H1 (cell line): ENCODE results near the gene VASN. TPM values are rescaled to one million over a fixed set of nuclear protein-coding genes. Genes with fewer than 3 reads are reported as not detected.

ENCODE experiments used
- CTCF ChIA-PET: fragments of 300-600 bp; sonication (Branson Sonifier 250); formaldehyde crosslinking; loops from one replicate; lab custom pipeline; 2021; ENCODE audit not compliant: partially characterized antibody; lab: Charles Lee
- POLR2A ChIA-PET: fragments of 300-600 bp; sonication (Branson Sonifier 250); formaldehyde crosslinking; loops from one replicate; lab custom pipeline; 2021; ENCODE audit warnings: inconsistent platforms; ENCODE audit not compliant: partially characterized antibody; lab: Charles Lee
- DNase-seq, 2 experiments: peaks; one replicate each; pipeline versions ENCODE4 v3.0.0 to v3.0.0-alpha.2; 2010 to 2022; ENCODE audit warnings: low spot score in 2 of 2, low read depth in 1 of 2, mixed read lengths in 1 of 2
- FAIRE-seq: peaks from 2 replicates; lab custom pipeline; 2011; peaks lifted over from hg19 to GRCh38; lab: Jason Lieb, UNC
- H2AFZ ChIP-seq: 2 replicates; pipeline ENCODE4 v1.8.1; 2012; ENCODE audit warnings: low read length, inconsistent platforms
- H2AK5ac ChIP-seq: 2 replicates; pipeline ENCODE4 v1.6.1; 2013; ENCODE audit warnings: low read depth, low read length
- H2BK120ac ChIP-seq: replicated peaks from 2 replicates; pipeline ENCODE3; 2013; ENCODE audit warnings: low read depth, low read length, inconsistent platforms
- H2BK12ac ChIP-seq: 2 replicates; pipeline ENCODE4 v1.6.1; 2013; ENCODE audit warnings: low read depth, low read length
- H2BK15ac ChIP-seq: 2 replicates; pipeline ENCODE4 v1.6.1; 2013; ENCODE audit warnings: low read length
- H2BK20ac ChIP-seq: 2 replicates; pipeline ENCODE4 v1.6.1; 2013; ENCODE audit warnings: low read length
- H2BK5ac ChIP-seq: 2 replicates; pipeline ENCODE4 v1.6.1; 2013; ENCODE audit warnings: low read depth, low read length
- H3K14ac ChIP-seq: 2 replicates; pipeline ENCODE4 v1.6.1; 2013; ENCODE audit warnings: inconsistent platforms; ENCODE audit not compliant: insufficient read length
- H3K18ac ChIP-seq: 2 replicates; pipeline ENCODE4 v1.6.1; 2013; ENCODE audit warnings: low read length; ENCODE audit errors: extremely low read depth
- H3K23ac ChIP-seq: 2 replicates; pipeline ENCODE4 v1.6.1; 2013; ENCODE audit warnings: inconsistent platforms; ENCODE audit not compliant: insufficient read length
- H3K23me2 ChIP-seq: 2 replicates; pipeline ENCODE4 v1.6.1; 2013; ENCODE audit warnings: low read depth, low read length
- H3K27ac ChIP-seq: 2 replicates; pipeline ENCODE4 v1.6.1; 2011; ENCODE audit warnings: low read depth, low read length, inconsistent platforms
- H3K27me3 ChIP-seq, 4 experiments: replicated peaks in 1 of 4; 1 replicate in 1 of 4; 2 replicates in 3 of 4; pipeline versions ENCODE4 v1.6.1 to v1.8.1; 2011 to 2013; ENCODE audit warnings: low read length in 3 of 4, mild to moderate bottlenecking in 3 of 4, inconsistent platforms in 2 of 4, mixed read lengths in 2 of 4, moderate library complexity in 1 of 4; ENCODE audit not compliant: control insufficient read depth in 3 of 4, insufficient read depth in 3 of 4; ENCODE audit errors: extremely low read depth in 1 of 4
- H3K36me3 ChIP-seq, 4 experiments: 2 replicates each; pipeline versions ENCODE4 v1.6.1 to v1.8.1; 2011 to 2013; ENCODE audit warnings: mild to moderate bottlenecking in 4 of 4, low read length in 3 of 4, moderate library complexity in 2 of 4, control low read depth in 1 of 4, inconsistent platforms in 1 of 4; ENCODE audit not compliant: insufficient read depth in 4 of 4, control insufficient read depth in 2 of 4
- H3K4ac ChIP-seq: replicated peaks from 2 replicates; pipeline ENCODE3; 2013; ENCODE audit warnings: low read length, low read depth, mixed read lengths, inconsistent platforms; ENCODE audit not compliant: insufficient read length
- H3K4me1 ChIP-seq, 4 experiments: replicated peaks in 1 of 4; 1 replicate in 1 of 4; 2 replicates in 3 of 4; pipeline versions ENCODE4 v1.6.1 to v1.8.1; 2011 to 2013; ENCODE audit warnings: low read length in 3 of 4, inconsistent platforms in 2 of 4, mixed read lengths in 1 of 4; ENCODE audit not compliant: insufficient read depth in 4 of 4, control insufficient read depth in 3 of 4
- H3K4me2 ChIP-seq, 2 experiments: 2 replicates each; pipeline versions ENCODE4 v1.6.1 to v1.8.1; 2011 to 2013; ENCODE audit warnings: low read depth in 2 of 2, low read length in 2 of 2, control low read depth in 1 of 2, inconsistent platforms in 1 of 2, mild to moderate bottlenecking in 1 of 2; ENCODE audit not compliant: insufficient read depth in 1 of 2
- H3K4me3 ChIP-seq, 4 experiments: fragments of 200-600, 300-600 bp in 1 of 4; sonication (generic), shearing (Covaris generic), sonication (Bioruptor Twin) in 1 of 4; 2 replicates each; pipeline versions ENCODE4 v1.5.1 to v1.8.1; 2011 to 2016; ENCODE audit warnings: low read length in 4 of 4, low read depth in 3 of 4, control low read depth in 2 of 4, inconsistent platforms in 2 of 4, mild to moderate bottlenecking in 2 of 4, mixed read lengths in 1 of 4, moderate library complexity in 1 of 4; ENCODE audit not compliant: insufficient read depth in 2 of 4; ENCODE audit errors: extremely low read depth in 1 of 4
- H3K56ac ChIP-seq: replicated peaks from 2 replicates; pipeline ENCODE3; 2013; ENCODE audit warnings: low read depth, mild to moderate bottlenecking, mixed read lengths, low read length, inconsistent platforms; ENCODE audit not compliant: insufficient read length
- H3K79me1 ChIP-seq: 2 replicates; pipeline ENCODE4 v1.6.1; 2013; ENCODE audit warnings: low read depth, low read length, control low read depth
- H3K79me2 ChIP-seq, 2 experiments: 2 replicates each; pipeline versions ENCODE4 v1.6.1 to v1.8.1; 2012 to 2013; ENCODE audit warnings: low read length in 2 of 2, mild to moderate bottlenecking in 2 of 2, inconsistent platforms in 1 of 2; ENCODE audit not compliant: insufficient read depth in 2 of 2, control insufficient read depth in 1 of 2
- H3K9ac ChIP-seq, 4 experiments: replicated peaks in 1 of 4; 1 replicate in 1 of 4; 2 replicates in 3 of 4; pipeline versions ENCODE4 v1.6.1 to v1.8.1; 2011 to 2013; ENCODE audit warnings: low read depth in 3 of 4, low read length in 3 of 4, control low read depth in 2 of 4, mild to moderate bottlenecking in 2 of 4, moderate library complexity in 2 of 4, inconsistent platforms in 1 of 4; ENCODE audit errors: extremely low read depth in 1 of 4
- H3K9me3 ChIP-seq, 2 experiments: 2 replicates each; pipeline versions ENCODE4 v1.6.1 to v1.8.1; 2012 to 2013; ENCODE audit warnings: mild to moderate bottlenecking in 2 of 2, moderate library complexity in 2 of 2, control low read depth in 1 of 2, inconsistent platforms in 1 of 2, low read depth in 1 of 2, low read length in 1 of 2, mixed read lengths in 1 of 2; ENCODE audit not compliant: insufficient read depth in 2 of 2
- H4K20me1 ChIP-seq, 2 experiments: replicated peaks in 1 of 2; 2 replicates each; pipeline versions ENCODE3 to v1.8.1; 2011 to 2013; ENCODE audit warnings: inconsistent platforms in 2 of 2, low read length in 2 of 2, mild to moderate bottlenecking in 1 of 2; ENCODE audit not compliant: insufficient read depth in 2 of 2, control insufficient read depth in 1 of 2
- H4K5ac ChIP-seq: 2 replicates; pipeline ENCODE4 v1.6.1; 2013; ENCODE audit warnings: low read length, low read depth, mixed read lengths, inconsistent platforms; ENCODE audit not compliant: insufficient read length
- H4K8ac ChIP-seq: 2 replicates; pipeline ENCODE4 v1.8.0; 2013; ENCODE audit warnings: mild to moderate bottlenecking, moderate library complexity, low read length, inconsistent platforms; ENCODE audit not compliant: insufficient read depth; ENCODE audit errors: extremely low read depth
- H4K91ac ChIP-seq: replicated peaks from 2 replicates; pipeline ENCODE3; 2013; ENCODE audit warnings: low read length, mixed read lengths, inconsistent platforms; ENCODE audit not compliant: insufficient read length
- FOSL1 ChIP-seq: IDR thresholded peaks from 2 replicates; pipeline ENCODE4 v1.6.1; 2011; ENCODE audit warnings: mild to moderate bottlenecking, low read depth, low read length, moderate library complexity; ENCODE audit not compliant: insufficient read depth
- NANOG ChIP-seq: IDR thresholded peaks from 2 replicates; pipeline ENCODE4 v1.6.1; 2011; ENCODE audit warnings: low read length, low read depth, mild to moderate bottlenecking, inconsistent platforms; ENCODE audit not compliant: insufficient read depth, poor library complexity, severe bottlenecking
- NRF1 ChIP-seq: IDR thresholded peaks from 2 replicates; pipeline ENCODE4 v1.6.1; 2011; ENCODE audit warnings: mild to moderate bottlenecking, low read depth, low read length, improper control_type of control experiment
- POLR2AphosphoS5 ChIP-seq: IDR thresholded peaks from 2 replicates; pipeline ENCODE4 v1.6.1; 2011; ENCODE audit warnings: low read depth, low read length
- RAD21 ChIP-seq, 2 experiments: IDR thresholded peaks in 1 of 2; conservative IDR thresholded peaks in 1 of 2; 2 replicates each; pipeline ENCODE4 v1.6.1; 2011; ENCODE audit warnings: low read depth in 2 of 2, low read length in 2 of 2, improper control_type of control experiment in 1 of 2, inconsistent platforms in 1 of 2, mild to moderate bottlenecking in 1 of 2, moderate library complexity in 1 of 2
- SIN3A ChIP-seq, 2 experiments: IDR thresholded peaks in 1 of 2; conservative IDR thresholded peaks in 1 of 2; 2 replicates each; pipeline ENCODE4 v1.6.1; 2011 to 2012; ENCODE audit warnings: low read length in 2 of 2, improper control_type of control experiment in 1 of 2, low read depth in 1 of 2, mild to moderate bottlenecking in 1 of 2
- TBP ChIP-seq: IDR thresholded peaks from 2 replicates; pipeline ENCODE4 v1.6.1; 2011; ENCODE audit warnings: low read depth, low read length, improper control_type of control experiment
- USF2 ChIP-seq: IDR thresholded peaks from 2 replicates; pipeline ENCODE4 v1.6.1; 2011; ENCODE audit warnings: low read length, improper control_type of control experiment
- YY1 ChIP-seq: IDR thresholded peaks from 2 replicates; pipeline ENCODE4 v1.6.1; 2011; ENCODE audit warnings: low read depth, mild to moderate bottlenecking, low read length
- WGBS, 2 experiments: shearing (Covaris generic) in 1 of 2; methylation state at CpG; one replicate each; pipeline versions ENCODE4 v1.1.6 to v1.1.7; 2013 to 2015; ENCODE audit warnings: low lambda C conversion rate in 2 of 2, mixed read lengths in 2 of 2, inconsistent platforms in 1 of 2, low coverage in 1 of 2, missing lambda C conversion rate in 1 of 2; ENCODE audit not compliant: insufficient replicate concordance in 2 of 2, insufficient coverage in 1 of 2, insufficient read length in 1 of 2; ENCODE audit errors: extremely low coverage in 1 of 2, missing lambda C conversion rate in 1 of 2; 5-methylcytosine and 5-hydroxymethylcytosine counted together
- polyA plus RNA-seq, 7 experiments: library from polyadenylated mRNA; depleted of rRNA in 3 of 7; stranded (reverse) in 5 of 7; unstranded in 2 of 7; fragments of >200 nt in 5 of 7; fragments of 200-250 nt in 2 of 7; gene quantifications; 1 replicate in 5 of 7; 2 replicates in 1 of 7; 4 replicates in 1 of 7; pipeline versions ENCODE4 v1.2.1 to v1.2.3, GENCODE V29; 2011 to 2013; ENCODE audit warnings: missing spikeins in 2 of 7, mixed read lengths in 2 of 7
- total RNA-seq: library from RNA; stranded (reverse); fragmentation: NEBNext Ultra II Directional; extraction: Animal tissue kit (Norgen Biotek cat#: 25700); gene quantifications from 2 replicates; pipeline ENCODE4 v1.2.1, GENCODE V29; 2021

Gene VASN
- total and polyA plus RNA-seq, 2 of the 8 experiments (the other 6 are each of a cell fraction or from before 2014, with no cell fraction given): 9.6 to 11.3 TPM

GRCh38 chr16:4431023-4431422, 59.4 kb downstream of the VASN start:
- H3K23ac ChIP-seq: no peak overlapping the region
- H3K23me2 ChIP-seq: peaks cover 4% of the 10 kb centered on the region; the same call in 1 of the 2 replicates
- TF ChIP-seq YY1: no peak
- TF ChIP-seq USF2: no peak
- TF ChIP-seq NANOG: no peak
- no peak for TF ChIP-seq POLR2AphosphoS5
- TF ChIP-seq TBP: no peak
- TF ChIP-seq SIN3A (conservative IDR thresholded peaks at IDR 0.05 in 1 of 2, IDR thresholded peaks at IDR 0.05 in 1 of 2; ENCODE audit: low read depth in 1 of 2, low read length in 2 of 2): no peak
- no peak for TF ChIP-seq FOSL1
- no peak for TF ChIP-seq NRF1
- TF ChIP-seq RAD21 (IDR thresholded peaks at IDR 0.05 in 1 of 2, conservative IDR thresholded peaks at IDR 0.05 in 1 of 2; ENCODE audit: low read depth in 2 of 2, low read length in 2 of 2): no peak

More at GRCh38 chr16:4431023-4431422, 59.4 kb downstream of the VASN start:
- Histone ChIP-seq H4K8ac (no peak overlapping the region), H3K27me3 (no peaks in the 10 kb centered on the region), H3K9ac (no peak overlapping the region; a peak in 1 of 7 replicates), H3K27ac (no peak overlapping the region), H3K79me1 (peaks cover 5% of the 10 kb centered on the region; the same call in 1 of the 2 replicates), H3K56ac (no peak overlapping the region), H3K14ac (no peak overlapping the region), H2BK12ac (no peak overlapping the region), H2BK5ac (no peak overlapping the region), H4K20me1 (peaks cover 0 to 7% of the 10 kb centered on the region in 2 experiments), H3K36me3 (peaks cover 5 to 17% (median 6%) of the 10 kb centered on the region in 4 experiments; a peak in 5 of 8 replicates), H2AK5ac (no peak overlapping the region), H2BK15ac (no peak overlapping the region), H2BK20ac (no peak overlapping the region), H3K9me3 (no peaks in the 10 kb centered on the region), H3K4ac (no peak overlapping the region), H3K18ac (no peak overlapping the region), H2AFZ (no peak overlapping the region), H3K4me3 (no peak overlapping the region), H2BK120ac (no peak overlapping the region), H3K79me2 (peaks cover 21 to 32% of the 10 kb centered on the region in 2 experiments), H3K4me1 (peaks cover 0 to 5% (median 2%) of the 10 kb centered on the region in 4 experiments; a peak in 3 of 7 replicates), H4K5ac (no peak overlapping the region), H4K91ac (no peak overlapping the region), H3K4me2 (no peak overlapping the region)
- FAIRE-seq (no peak), DNase-seq (no peak)
- ChIA-PET POLR2A (no interaction called here), CTCF (no interaction called here)
- 89% methylated on average over 9 of the region's 9 CpGs; no CpG with 5 or more reads in 1 of the 2 experiments for WGBS, 2 experiments
